Right ventricle myocardium inferior (tissue), 1 donor: Measurements from ENCODE around the gene GLTPD2. TPM values are rescaled to one million over a fixed set of nuclear protein-coding genes. Genes with fewer than 3 reads are reported as not detected.

Experiments
- ATAC-seq: fragments of 200-7000 bp; cut with Tn5 transposase; one replicate; pipeline ENCODE4 v1.9.1; 2020; ENCODE audit warnings: mild to moderate bottlenecking, moderate library complexity
- DNase-seq: peaks from one replicate; pipeline ENCODE4 v3.0.0; 2021; ENCODE audit errors: missing footprints
- intact Hi-C: fragments of 100-400 bp; cut with DNase I; formaldehyde crosslinking; loops from one replicate; pipeline ENCODE4 v1.11.0; 2022
- total RNA-seq: library from RNA; stranded (reverse); fragmentation: NEBNext Ultra II Directional; extraction: Animal tissue kit (Norgen Biotek cat#: 25700); gene quantifications from one replicate; pipeline ENCODE4 v1.2.1, GENCODE V29; 2021
- donor health status: DM: no; HTN: yes; CAD: no; lungs with severe emphysema.

GLTPD2 gene
- total RNA-seq, 1 donor from 2014 or later, result not detected

DNA sequence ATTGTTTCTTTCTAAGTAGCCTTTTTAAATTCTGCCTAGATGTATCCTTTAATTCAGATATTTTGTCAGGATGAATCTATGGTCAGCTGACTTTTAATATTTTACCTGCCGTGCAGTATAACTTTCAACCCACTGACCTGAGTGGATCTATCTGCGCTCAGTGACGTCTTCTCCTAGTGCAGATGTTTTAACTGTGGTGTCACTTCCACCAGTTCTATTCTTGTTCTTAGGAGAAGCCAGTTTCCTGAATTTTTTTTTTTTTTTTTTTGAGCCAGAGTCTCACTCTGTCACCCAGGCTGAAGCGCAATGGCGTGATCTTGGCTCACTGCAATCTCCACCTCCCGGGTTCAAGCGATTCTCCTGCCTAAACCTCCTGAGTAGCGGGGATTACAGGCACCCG lies 22.0 kb upstream of the GLTPD2 start:
- no peak for ATAC-seq

DNA sequence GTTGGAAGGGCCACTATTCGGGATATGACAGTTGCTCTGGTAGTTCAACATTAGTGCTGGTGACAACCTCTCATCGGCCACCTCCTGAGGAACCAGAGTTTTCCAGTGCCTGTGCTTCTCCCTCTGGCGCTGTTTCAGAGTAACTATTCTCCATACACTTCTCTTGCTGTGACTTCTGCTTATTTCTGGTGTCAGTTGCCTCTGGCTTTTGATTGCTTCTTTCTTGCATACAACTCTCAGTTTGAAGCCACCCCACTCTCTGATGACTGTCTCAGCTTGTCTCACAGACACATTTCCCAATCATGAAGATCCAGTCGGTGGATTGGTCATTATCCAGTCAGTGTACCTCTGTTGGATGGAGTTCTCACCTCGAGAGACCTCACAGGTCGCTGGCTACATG lies 20.5 kb upstream of the GLTPD2 start:
- intact Hi-C loops, result no loop called here
- DNase-seq, result no peak
- ATAC-seq, result peak; percentile 26

More for the DNA sequence above, 22.0 kb upstream of the GLTPD2 start:
- no peak for DNase-seq
- intact Hi-C loops, result no loop called here

DNA sequence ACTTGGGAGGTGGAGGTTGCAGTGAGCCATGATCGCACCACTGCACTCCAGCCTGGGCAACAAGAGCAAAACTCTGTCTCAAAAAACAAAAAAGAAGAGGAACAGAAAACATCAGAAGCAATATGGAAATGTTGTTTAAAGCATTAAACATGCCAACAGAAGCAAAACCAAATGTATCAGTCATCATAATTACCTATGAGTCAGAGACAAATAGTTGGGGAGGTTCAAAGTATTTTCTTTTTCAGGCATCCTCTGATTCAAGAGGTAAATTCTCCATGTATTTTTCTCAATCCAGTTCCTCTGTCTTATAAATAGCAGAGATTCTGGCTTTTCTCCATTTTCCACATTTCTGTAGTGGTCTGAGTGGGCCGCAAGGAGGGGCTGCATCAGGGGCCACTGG lies 19.1 kb upstream of the GLTPD2 start:
- DNase-seq, result no peak
- ATAC-seq, result no peak
- intact Hi-C loops, result no loop called here

DNA sequence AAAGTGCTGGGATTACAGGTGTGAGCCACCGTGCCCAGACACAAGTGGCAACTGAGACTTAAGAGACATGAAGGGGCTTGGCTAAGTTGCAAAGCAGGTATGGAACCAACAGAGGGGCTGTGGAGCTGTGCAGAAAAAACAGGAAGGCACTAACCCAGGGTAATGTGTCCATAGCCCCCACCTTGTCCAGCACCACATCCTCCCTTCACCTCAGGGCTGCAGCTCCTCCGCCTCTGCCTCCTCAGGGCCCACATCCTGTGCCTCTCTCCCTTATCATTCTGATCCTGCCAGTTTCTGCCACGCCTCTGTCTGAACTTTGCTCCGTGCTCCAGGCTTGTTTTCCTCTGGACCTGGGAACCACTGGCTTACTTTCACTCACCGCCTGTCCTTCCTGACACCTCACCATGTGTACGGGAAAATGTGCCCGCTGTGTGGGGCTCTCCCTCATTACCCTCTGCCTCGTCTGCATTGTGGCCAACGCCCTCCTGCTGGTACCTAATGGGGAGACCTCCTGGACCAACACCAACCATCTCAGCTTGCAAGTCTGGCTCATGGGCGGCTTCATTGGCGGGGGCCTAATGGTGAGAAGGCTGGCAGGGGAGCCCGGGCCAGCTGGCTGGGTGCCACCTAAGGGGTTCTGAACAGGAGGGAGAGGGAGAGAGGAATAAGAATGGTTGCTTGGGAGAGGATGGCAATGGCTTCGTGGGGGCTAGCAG lies 17.1 kb upstream of the GLTPD2 start, which contains the start of gene TM4SF5:
TSS of gene TM4SF5 (plus strand) at position 368 of the 716 bp plus-strand sequence. CDS start at position 405, 37 bp downstream.
- intact Hi-C loops, result no loop called here
- DNase-seq (no peak), ATAC-seq (no peak)

DNA sequence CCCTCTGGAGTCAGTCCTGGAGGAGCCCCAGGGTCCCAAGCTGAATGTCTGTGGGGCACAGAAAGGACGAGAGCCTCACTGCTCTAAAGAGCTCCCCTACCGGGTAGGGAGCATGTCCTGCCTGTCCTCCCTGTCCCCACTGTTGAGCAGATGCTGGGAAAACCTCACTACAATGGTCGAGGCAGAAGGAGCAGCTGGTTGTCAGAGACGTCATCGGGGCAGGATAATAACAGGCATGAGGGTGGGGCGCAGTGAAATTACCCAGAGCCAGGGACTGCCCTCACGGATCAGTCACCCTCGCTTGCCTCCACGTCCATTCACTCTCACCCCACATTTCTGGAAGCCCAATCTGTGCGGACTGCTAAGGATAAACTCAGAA lies 16.5 kb upstream of the GLTPD2 start:
- ATAC-seq (no peak), DNase-seq (no peak)
- intact Hi-C loops, result no loop called here

DNA sequence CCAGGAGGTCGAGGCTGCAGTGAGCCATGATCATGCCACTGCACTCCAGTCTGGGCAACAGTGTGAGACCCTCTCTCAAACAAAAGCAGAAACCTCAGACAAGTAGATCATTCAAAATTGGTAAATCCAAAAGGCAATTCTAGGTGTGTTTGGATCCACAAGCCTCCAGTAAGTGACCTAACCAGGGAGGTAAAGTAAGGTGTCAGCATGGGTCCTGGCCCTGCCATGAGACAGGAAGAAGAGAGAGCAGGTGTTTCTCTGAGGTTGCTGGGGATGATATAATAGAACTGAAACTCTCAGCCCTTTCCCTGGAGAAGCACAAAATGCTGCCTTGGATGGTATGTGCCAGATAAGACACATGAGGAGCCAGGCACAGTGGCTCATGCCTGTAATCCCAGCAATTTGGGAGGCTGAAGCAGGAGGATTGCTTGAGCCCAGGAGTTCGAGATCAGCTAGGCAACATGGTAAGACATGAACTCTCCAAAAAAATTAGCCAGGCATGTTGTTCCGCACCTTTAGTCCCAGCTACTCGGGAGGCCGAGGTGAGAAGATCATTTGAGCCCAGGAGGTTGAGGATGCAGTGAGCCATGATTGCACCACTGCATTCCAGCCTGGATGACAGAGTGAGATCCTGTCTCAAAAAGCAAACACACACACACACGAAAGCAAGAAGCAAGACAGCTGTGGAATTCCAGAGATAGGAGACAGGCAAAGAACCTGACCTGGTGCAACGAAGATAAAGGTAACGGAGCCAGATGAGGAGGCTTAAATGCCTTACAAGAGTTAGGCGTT lies 10.6 kb upstream of the GLTPD2 start:
- DNase-seq (no peak), ATAC-seq (no peak)
- intact Hi-C loops, result no loop called here

DNA sequence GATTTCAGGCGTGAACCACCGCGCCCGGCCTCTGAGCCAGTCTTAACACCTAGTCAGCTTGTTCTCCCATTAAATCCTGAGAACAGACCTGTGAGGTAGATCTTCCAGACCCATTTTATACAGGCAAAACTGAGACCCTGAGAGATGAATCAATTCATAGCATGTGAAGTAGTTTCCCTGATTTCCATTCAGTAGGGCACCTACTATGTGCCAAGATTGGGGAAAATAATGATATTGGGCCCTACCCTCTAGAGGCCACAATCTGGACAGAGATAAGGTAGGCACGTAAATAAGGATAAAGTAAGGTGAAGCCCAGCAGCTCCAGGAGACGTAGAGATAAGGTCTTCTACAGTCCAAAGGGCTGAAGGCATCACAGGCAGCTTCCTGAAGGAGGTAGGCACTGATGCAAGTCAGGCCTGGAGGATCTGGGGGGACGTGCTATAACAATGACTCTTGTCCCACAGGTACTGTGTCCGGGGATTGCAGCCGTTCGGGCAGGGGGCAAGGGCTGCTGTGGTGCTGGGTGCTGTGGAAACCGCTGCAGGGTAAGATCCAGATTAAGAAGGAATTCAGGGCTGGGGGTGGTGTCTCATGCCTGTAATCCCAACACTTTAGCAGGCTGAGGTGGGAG lies 8.3 kb upstream of the GLTPD2 start:
- no peak for ATAC-seq
- no peak for DNase-seq
- intact Hi-C loops, result no loop called here

DNA sequence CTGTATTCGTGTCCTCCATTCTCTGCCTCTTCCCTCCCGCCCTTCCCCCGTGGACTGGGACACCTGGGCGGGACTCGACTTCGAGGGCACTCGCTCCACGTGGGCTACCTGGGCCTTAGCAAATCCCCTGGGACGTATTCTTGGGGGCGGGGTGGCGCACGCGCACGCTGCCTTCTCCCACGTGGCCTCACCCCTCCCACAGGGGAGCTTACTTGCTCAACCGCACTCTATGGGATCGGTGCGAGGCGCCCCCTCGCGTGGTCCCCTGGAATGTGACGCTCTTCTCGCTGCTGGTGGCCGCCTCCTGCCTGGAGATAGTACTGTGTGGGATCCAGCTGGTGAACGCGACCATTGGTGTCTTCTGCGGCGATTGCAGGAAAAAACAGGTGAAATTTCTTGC lies 6.1 kb upstream of the GLTPD2 start:
- intact Hi-C loops, result no loop called here
- DNase-seq (no peak), ATAC-seq (no peak)

DNA sequence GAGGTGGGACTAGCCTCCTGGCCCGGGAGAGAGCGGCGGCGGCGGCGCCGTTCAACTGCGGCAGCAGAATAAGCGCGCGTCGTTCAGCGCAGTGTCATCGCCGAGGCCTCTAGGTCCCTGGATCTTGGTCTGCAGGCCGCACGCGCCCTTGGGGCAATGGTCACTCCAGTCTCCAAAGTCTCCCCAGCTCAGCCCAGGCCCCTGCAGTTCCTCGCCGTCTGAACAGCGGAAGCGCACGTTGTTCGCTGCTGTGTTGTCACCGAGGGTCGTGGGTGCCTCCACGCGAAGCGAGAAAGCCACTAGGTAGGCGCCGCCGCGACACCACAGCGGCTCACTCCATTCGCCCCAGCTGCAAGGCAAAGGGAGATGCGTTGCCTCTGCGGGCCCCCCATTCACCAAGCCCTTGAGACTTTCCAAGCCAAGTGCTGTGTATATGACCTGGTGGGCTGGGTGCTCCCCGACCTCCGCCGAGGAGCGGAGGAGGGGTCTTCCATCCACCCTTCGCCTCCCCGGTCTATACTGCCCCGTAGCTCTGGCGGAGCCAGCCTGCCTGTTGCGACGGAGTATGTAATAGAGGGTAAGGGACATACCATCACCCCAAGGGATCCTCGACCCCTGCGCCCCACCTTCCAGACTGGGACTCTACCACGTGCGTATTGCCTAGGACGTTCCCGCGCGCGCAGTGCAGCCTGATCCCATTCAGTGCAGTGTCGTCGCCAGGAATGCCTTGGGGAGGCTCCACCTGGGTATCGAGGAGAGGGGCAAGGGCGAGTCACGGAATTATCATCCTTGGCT lies 3.3 kb upstream of the GLTPD2 start:
- ATAC-seq (no peak), DNase-seq (no peak)
- intact Hi-C loops, result loop anchor here (2.0 to 5.0 kb wide), 3 partner anchors 52 to 103 kb away; partner anchors contain the start of gene MED11

DNA sequence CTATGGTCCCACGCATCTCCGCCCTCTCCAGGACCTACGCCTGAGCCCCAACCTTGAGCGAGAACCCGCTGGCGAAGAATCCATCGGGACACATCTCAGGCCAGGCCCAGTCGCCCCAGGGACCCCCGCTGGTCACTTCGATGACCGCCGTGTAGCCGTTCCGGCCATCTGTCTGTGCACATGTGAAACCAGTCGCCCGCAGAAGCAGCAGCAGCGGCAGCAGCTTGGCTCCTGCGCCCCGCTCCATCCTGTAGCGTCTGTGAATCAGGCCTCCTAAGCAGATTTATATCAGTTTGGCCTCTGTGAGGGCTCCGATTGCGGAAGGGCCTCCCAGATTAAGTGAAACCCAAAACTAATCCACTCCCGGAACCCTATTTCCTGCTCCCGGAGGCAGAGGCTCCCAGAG lies 2.7 kb upstream of the GLTPD2 start, which contains the start of gene VMO1:
TSS of gene VMO1 (minus strand) at position 259 of the 406 bp plus-strand sequence. CDS start at position 247, 12 bp downstream.
- intact Hi-C loops, result loop anchor here (2.0 to 5.0 kb wide), 3 partner anchors 51 to 103 kb away; partner anchors contain the start of gene MED11
- no peak for ATAC-seq
- DNase-seq, result no peak

DNA sequence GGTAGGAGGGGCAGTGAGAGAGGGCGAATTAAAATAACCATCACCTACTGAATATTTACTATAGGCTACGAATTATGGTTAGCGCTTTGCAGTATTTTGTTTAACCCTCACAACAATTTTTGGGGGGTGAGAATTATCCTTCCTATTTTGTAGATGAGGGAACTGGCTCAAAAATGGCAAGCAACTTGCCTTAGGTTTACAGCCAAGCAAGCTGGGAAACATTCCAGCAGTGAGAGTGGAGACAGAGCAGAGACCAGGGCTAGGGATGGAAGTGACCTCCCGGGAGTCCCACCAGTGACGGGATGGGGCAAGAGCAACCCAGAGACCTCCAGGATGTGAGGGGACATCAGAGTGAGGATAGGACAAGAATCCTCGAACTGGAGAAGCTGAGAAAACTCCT lies 2.2 kb upstream of the GLTPD2 start:
- ATAC-seq (no peak), DNase-seq (no peak)
- intact Hi-C loops, result loop anchor here (2.0 to 5.0 kb wide), 3 partner anchors 51 to 102 kb away; partner anchors contain the start of gene MED11

DNA sequence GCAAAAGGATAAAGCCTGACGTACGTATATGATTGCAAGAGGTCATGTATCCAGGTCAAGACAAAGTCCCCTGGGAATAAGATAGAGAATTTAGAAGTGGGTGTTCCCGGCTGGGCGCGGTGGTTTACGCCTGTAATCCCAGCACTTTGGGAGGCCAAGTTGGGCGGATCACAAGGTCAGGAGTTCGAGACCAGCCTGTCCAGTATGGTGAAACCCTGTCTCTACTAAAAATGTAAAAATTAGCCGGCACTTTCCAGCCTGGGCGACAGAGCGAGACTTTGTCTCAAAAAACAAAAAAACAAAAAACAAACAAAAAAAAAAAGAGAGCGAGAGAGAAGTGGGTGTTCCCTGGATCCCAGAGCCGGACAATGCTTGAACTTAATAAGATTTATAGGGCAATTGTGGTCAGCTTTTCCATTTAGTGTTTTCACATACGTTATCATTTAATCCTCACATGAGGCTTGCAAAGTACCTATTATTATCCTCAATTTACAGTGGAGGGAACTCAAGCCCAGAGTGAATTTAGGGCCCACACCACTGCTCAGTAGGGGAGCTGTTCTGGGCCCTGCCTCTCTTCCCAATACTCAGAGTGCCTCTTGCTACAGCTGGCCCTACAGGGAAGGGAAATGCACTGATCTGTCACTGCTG lies 481 bp upstream of the GLTPD2 start:
- no peak for ATAC-seq
- intact Hi-C loops, result loop anchor here (5.0 kb wide), 2 partner anchors 49 to 56 kb away; partner anchors contain the start of gene MED11
- no peak for DNase-seq

DNA sequence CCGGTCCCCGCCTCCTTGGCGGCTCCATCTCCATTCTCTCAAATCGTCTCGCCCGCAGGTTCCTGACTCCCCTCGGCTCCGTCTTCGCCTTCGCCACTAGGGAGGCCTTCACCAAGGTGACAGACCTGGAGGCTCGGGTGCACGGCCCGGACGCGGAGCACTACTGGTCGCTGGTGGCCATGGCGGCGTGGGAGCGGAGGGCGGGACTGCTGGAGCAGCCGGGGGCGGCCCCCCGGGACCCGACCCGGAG lies 862 bp downstream of the GLTPD2 start:
- intact Hi-C loops, result loop anchor here (5.0 kb wide), 2 partner anchors 48 to 57 kb away; partner anchors contain the start of gene MED11
- DNase-seq (no peak), ATAC-seq (no peak)

DNA sequence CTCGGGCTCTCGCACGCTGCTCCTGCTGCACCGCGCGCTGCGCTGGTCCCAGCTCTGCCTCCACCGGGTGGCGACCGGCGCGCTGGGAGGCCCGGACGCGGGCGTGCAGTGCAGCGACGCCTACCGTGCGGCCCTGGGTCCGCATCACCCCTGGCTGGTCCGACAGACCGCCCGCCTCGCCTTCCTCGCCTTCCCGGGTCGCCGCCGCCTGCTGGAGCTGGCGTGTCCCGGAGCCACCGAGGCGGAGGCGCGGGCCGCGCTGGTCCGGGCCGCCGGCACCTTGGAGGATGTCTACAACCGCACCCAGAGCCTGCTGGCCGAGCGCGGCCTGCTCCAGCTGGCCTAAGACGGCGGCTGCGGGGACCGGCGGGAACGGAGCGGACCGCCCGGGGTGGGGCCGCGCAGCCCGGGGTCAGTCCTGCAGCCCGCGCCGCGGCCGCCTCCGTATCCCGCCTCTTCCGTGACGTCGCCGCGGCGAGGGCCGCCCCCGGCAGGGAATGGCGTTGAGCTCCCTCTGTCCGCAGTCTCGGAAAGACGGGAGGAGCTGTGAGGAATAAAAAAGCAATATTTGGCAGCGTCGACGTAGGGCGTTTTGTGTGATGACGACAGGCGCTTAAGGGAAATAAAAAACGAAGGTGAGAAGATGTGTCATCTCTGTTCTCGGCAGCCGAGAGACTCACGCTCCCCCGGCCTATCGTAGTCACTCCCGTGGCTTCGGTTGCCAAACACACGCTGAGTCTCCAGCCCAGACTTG lies 1.4 kb downstream of the GLTPD2 start:
- intact Hi-C loops, result loop anchor here (5.0 kb wide), 2 partner anchors 47 to 58 kb away; partner anchors contain the start of gene MED11
- ATAC-seq, result peak; percentile 95
- DNase-seq, result peak; percentile 94

DNA sequence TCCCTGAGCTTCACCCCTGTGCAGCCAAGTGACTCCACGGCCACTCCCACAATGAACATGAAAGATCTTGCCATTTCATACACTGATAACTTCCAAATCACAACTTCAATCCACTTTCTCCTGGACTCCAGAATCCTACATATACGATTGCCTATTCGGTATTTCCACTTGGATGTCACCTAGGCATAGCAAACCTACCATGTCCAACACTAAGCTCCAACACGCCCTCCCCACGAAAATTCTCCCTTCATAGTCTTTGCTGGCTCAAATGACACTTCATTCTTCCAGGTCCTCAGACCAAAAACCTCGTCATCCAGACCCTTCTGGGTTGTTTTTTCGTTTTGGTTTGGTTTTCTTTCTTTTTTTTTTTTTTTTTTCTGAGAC lies 1.9 kb downstream of the GLTPD2 start:
- ATAC-seq (no peak), DNase-seq (no peak)
- intact Hi-C loops, result no loop called here

DNA sequence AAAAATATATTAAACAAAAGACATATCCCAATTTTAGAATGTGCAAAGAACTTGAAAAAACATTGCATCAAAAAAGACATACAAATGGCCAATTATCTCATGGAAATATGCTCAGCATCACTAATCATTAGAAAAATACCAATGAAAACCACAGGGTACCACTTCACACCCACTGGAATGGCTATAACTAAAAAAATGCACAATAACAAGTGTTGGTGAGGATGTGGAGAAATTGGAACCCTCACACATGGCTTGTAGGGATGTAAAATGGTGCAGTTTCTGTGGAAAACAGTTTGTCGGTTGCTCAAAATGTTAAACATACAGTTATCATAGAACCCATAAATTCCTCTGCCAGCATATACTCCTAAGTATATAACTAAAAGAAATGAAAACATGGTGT lies 6.4 kb downstream of the GLTPD2 start:
- DNase-seq (no peak), ATAC-seq (no peak)
- intact Hi-C loops, result no loop called here

DNA sequence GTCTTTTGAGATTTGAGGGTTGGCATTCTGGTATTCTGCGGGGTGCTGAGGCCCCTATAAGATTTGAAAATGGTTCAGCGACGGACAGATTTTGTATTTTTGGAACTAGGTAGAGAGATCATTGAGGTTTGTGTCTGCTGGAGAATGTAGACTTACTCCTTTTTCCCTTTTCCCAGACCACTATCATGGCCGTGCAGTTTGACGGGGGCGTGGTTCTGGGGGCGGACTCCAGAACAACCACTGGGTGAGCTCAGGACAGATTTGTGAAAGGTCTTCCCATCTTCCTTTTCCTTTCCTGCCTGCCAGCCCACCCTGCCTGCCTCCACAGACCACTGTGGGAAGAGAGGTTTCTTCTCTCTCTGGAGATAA lies 7.8 kb downstream of the GLTPD2 start:
- DNase-seq (no peak), ATAC-seq (no peak)
- intact Hi-C loops, result no loop called here
